Caco-2 (cell line): Measurements from ENCODE around the gene PTPRN2. TPM values are rescaled to one million over a fixed set of nuclear protein-coding genes. Genes with fewer than 3 reads are reported as not detected.

Experiments used
- BruUV-seq: library from RNA; stranded (reverse); fragments of 400-500 nt; replicated peaks from 2 replicates; lab custom pipeline; 2021; lab: Mats Ljungman, UMichigan
- CTCF ChIA-PET: fragments of 300-600 bp; sonication (Branson Sonifier 250); formaldehyde crosslinking; loops from one replicate; lab custom pipeline; 2022; ENCODE audit warnings: antibody characterized with exemption; lab: Charles Lee
- POLR2A ChIA-PET: fragments of 300-600 bp; sonication (Branson Sonifier 250); formaldehyde crosslinking; loops from one replicate; lab custom pipeline; 2022; ENCODE audit warnings: antibody characterized with exemption; lab: Charles Lee
- DNase-seq, 2 experiments: peaks; one replicate each; pipeline versions ENCODE4 v3.0.0 to v3.0.0-alpha.2; 2020 to 2022
- H3K27me3 ChIP-seq: replicated peaks from 2 replicates; pipeline ENCODE4 v1.6.0; 2011; ENCODE audit warnings: low read length; ENCODE audit not compliant: control insufficient read depth, insufficient read depth
- H3K36me3 ChIP-seq: 2 replicates; pipeline ENCODE4 v1.5.1; 2011; ENCODE audit warnings: low read length; ENCODE audit not compliant: control insufficient read depth, insufficient read depth
- H3K4me1 ChIP-seq: fragments of 250-450 bp; sonication (Bioruptor Pico); 2 replicates; pipeline ENCODE4 v1.5.1; 2020; ENCODE audit warnings: mild to moderate bottlenecking
- H3K4me3 ChIP-seq: 2 replicates; pipeline ENCODE4 v1.5.1; 2011; ENCODE audit warnings: low read depth, mild to moderate bottlenecking, control low read depth, low read length
- H3K9me3 ChIP-seq: fragments of 250-450 bp; sonication (Bioruptor Pico); 2 replicates; pipeline ENCODE4 v1.5.1; 2020; ENCODE audit warnings: mild to moderate bottlenecking, moderate library complexity
- H3K27ac Mint-ChIP-seq: one replicate; pipeline ENCODE4 v1.8.0; 2022; ENCODE audit warnings: mixed read lengths; ENCODE audit not compliant: unreplicated experiment
- H3K27me3 Mint-ChIP-seq: one replicate; pipeline ENCODE4 v1.8.0; 2022; ENCODE audit warnings: mixed read lengths; ENCODE audit not compliant: insufficient read depth, unreplicated experiment
- H3K36me3 Mint-ChIP-seq: one replicate; pipeline ENCODE4 v1.8.0; 2022; ENCODE audit warnings: mild to moderate bottlenecking, mixed read lengths; ENCODE audit not compliant: insufficient read depth, unreplicated experiment
- H3K4me1 Mint-ChIP-seq: one replicate; pipeline ENCODE4 v1.8.0; 2022; ENCODE audit warnings: low read depth, mixed read lengths; ENCODE audit not compliant: unreplicated experiment
- H3K4me3 Mint-ChIP-seq: one replicate; pipeline ENCODE4 v1.8.0; 2022; ENCODE audit warnings: mild to moderate bottlenecking, moderate library complexity, mixed read lengths; ENCODE audit not compliant: unreplicated experiment
- H3K9me3 Mint-ChIP-seq: one replicate; pipeline ENCODE4 v1.8.0; 2022; ENCODE audit warnings: mixed read lengths; ENCODE audit not compliant: unreplicated experiment
- CTCF ChIP-seq, 2 experiments: fragments of 200-600 bp in 1 of 2; IDR thresholded peaks; 1 replicate in 1 of 2; 2 replicates in 1 of 2; pipeline versions ENCODE4 v1.5.1 to v1.8.0; 2011 to 2022; ENCODE audit warnings: antibody characterized with exemption in 1 of 2, control low read depth in 1 of 2, inconsistent platforms in 1 of 2, low read depth in 1 of 2, low read length in 1 of 2, mild to moderate bottlenecking in 1 of 2, moderate library complexity in 1 of 2; ENCODE audit not compliant: insufficient read depth in 1 of 2, severe bottlenecking in 1 of 2, unreplicated experiment in 1 of 2
- intact Hi-C: fragments of 100-400 bp; cut with micrococcal nuclease; formaldehyde crosslinking; loops from one replicate; pipeline ENCODE4 v1.10.0; 2022; ENCODE audit not compliant: unreplicated experiment
- total RNA-seq: library from RNA; stranded (reverse); gene quantifications from 2 replicates; pipeline ENCODE4 v1.2.3, GENCODE V29; 2022

Gene PTPRN2
- total RNA-seq, 1 experiment from 2014 or later: 1.4 TPM

GRCh38 chr7:158292948-158293347, 294.7 kb downstream of the PTPRN2 start:
- no peak for DNase-seq
- intact Hi-C loops: no loop called here
- no peak overlapping the region for H3K4me3 Mint-ChIP-seq
- no peaks in the 10 kb centered on the region for H3K27me3 Mint-ChIP-seq
- Histone ChIP-seq H3K9me3 (peaks cover 11% of the 10 kb centered on the region), H3K4me3 (no peak overlapping the region), H3K36me3 (no peaks in the 10 kb centered on the region), H3K4me1 (no peaks in the 10 kb centered on the region), H3K27me3 (no peaks in the 10 kb centered on the region)
- H3K36me3 Mint-ChIP-seq: peaks cover 5% of the 10 kb centered on the region
- no peak overlapping the region for H3K27ac Mint-ChIP-seq
- CTCF ChIA-PET: no interaction called here
- no peaks in the 10 kb centered on the region for H3K4me1 Mint-ChIP-seq
- no peak for TF ChIP-seq CTCF (IDR thresholded peaks at IDR 0.05; ENCODE audit: insufficient read depth in 1 of 2, low read depth in 1 of 2, low read length in 1 of 2, severe bottlenecking in 1 of 2, unreplicated experiment in 1 of 2)
- no TSS peak for BruUV-seq
- POLR2A ChIA-PET: no interaction called here
- peaks cover 46% of the 10 kb centered on the region for H3K9me3 Mint-ChIP-seq

GRCh38 chr7:158291998-158292397, 295.6 kb downstream of the PTPRN2 start:
- Histone ChIP-seq H3K9me3 (peaks cover 12% of the 10 kb centered on the region), H3K4me1 (no peaks in the 10 kb centered on the region), H3K36me3 (no peaks in the 10 kb centered on the region), H3K4me3 (no peak overlapping the region), H3K27me3 (no peaks in the 10 kb centered on the region)
- no peaks in the 10 kb centered on the region for H3K27me3 Mint-ChIP-seq
- DNase-seq: no peak
- H3K9me3 Mint-ChIP-seq: peaks cover 52% of the 10 kb centered on the region
- BruUV-seq: no TSS peak
- H3K36me3 Mint-ChIP-seq: peaks cover 5% of the 10 kb centered on the region
- no peak overlapping the region for H3K4me3 Mint-ChIP-seq
- ChIA-PET POLR2A (no interaction called here), CTCF (no interaction called here)
- H3K4me1 Mint-ChIP-seq: no peaks in the 10 kb centered on the region
- H3K27ac Mint-ChIP-seq: no peak overlapping the region
- intact Hi-C loops: no loop called here
- TF ChIP-seq CTCF (IDR thresholded peaks at IDR 0.05; ENCODE audit: insufficient read depth in 1 of 2, low read depth in 1 of 2, low read length in 1 of 2, severe bottlenecking in 1 of 2, unreplicated experiment in 1 of 2): no peak

GRCh38 chr7:158289761-158290523, 297.7 kb downstream of the PTPRN2 start:
- Histone ChIP-seq H3K4me1 (no peaks in the 10 kb centered on the region), H3K4me3 (no peak overlapping the region), H3K27me3 (no peaks in the 10 kb centered on the region), H3K36me3 (no peaks in the 10 kb centered on the region), H3K9me3 (peaks cover 23% of the 10 kb centered on the region)
- Mint-ChIP-seq H3K36me3 (no peaks in the 10 kb centered on the region), H3K9me3 (peaks cover 54% of the 10 kb centered on the region), H3K27ac (no peak overlapping the region), H3K27me3 (no peaks in the 10 kb centered on the region), H3K4me3 (no peak overlapping the region), H3K4me1 (no peaks in the 10 kb centered on the region)
- intact Hi-C loops: no loop called here
- BruUV-seq: no TSS peak
- no peak for DNase-seq
- TF ChIP-seq CTCF (IDR thresholded peaks at IDR 0.05; ENCODE audit: insufficient read depth in 1 of 2, low read depth in 1 of 2, low read length in 1 of 2, severe bottlenecking in 1 of 2, unreplicated experiment in 1 of 2): no peak
- POLR2A ChIA-PET: no interaction called here
- CTCF ChIA-PET: no interaction called here
